GM18873 (cell line): ENCODE measurements around the gene ZBP1.

Experiments
- ATAC-seq: cut with Tn5 transposase; IDR thresholded peaks from one replicate; pipeline ENCODE4 v1.9.1; 2021; ENCODE audit warnings: mild to moderate bottlenecking, moderate library complexity, moderate number of reproducible peaks; ENCODE audit not compliant: unreplicated experiment, low FRiP score

The ZBP1 gene

GRCh38 chr20:57561356-57562279 lies 58.6 kb downstream of the ZBP1 start:
- ATAC-seq, result no peak

GRCh38 chr20:57560554-57561355 lies 59.5 kb downstream of the ZBP1 start, which contains the start of gene PCK1:
Gene PCK1 (plus strand): TSS chr20:57561110. CDS start chr20:57561412, 302 bp downstream.
- no peak for ATAC-seq

GRCh38 chr20:57559658-57560553 lies 60.3 kb downstream of the ZBP1 start:
- no peak for ATAC-seq

GRCh38 chr20:57559289-57559634 lies 61.0 kb downstream of the ZBP1 start:
- ATAC-seq, result no peak

- ATAC-seq, result no peak
Measured at GRCh38 chr20:57558614-57559288, 61.5 kb downstream of the ZBP1 start.

- ATAC-seq, result no peak
Measured at GRCh38 chr20:57557926-57558613, 62.2 kb downstream of the ZBP1 start.

- no peak for ATAC-seq
Measured at GRCh38 chr20:57556980-57557274, 63.3 kb downstream of the ZBP1 start.

- no peak for ATAC-seq
Measured at GRCh38 chr20:57555457-57556184, 64.6 kb downstream of the ZBP1 start.
